GM19438 (cell line): ENCODE data around the gene UBIAD1.

Experiments used
- ATAC-seq: cut with Tn5 transposase; IDR thresholded peaks from one replicate; pipeline ENCODE4 v1.9.1; 2021; ENCODE audit warnings: low read depth; ENCODE audit not compliant: unreplicated experiment

Gene UBIAD1

GRCh38 chr1:11337580-11338073 is 64.6 kb downstream of the UBIAD1 start:
- no peak for ATAC-seq
